Activated CD4-positive, alpha-beta memory T cell treated with anti-CD3 and anti-CD28 coated beads for 36 hours (primary cell): ENCODE measurements around the gene FAM193A. TPM values are rescaled to one million over a fixed set of nuclear protein-coding genes. Genes with fewer than 3 reads are reported as not detected.
"Not testable (repeated sequence)": the region's sequence is repeated elsewhere in the genome, so short reads cannot be mapped to it uniquely, and the experiment has no call there.

ENCODE experiments used
- CTCF ChIA-PET: fragments of 350-600 bp; sonication (Branson Sonifier 250); formaldehyde crosslinking; loops from one replicate; lab custom pipeline; 2021; ENCODE audit warnings: antibody characterized with exemption, inconsistent platforms; lab: Charles Lee
- POLR2A ChIA-PET: fragments of 350-600 bp; sonication (Branson Sonifier 250); formaldehyde crosslinking; loops from one replicate; lab custom pipeline; 2021; ENCODE audit warnings: antibody characterized with exemption; lab: Charles Lee
- DNase-seq: peaks from one replicate; pipeline ENCODE4 v3.0.0-alpha.2; 2020
- H3K27ac Mint-ChIP-seq: one replicate; pipeline ENCODE4 v1.8.0; 2021; ENCODE audit warnings: mixed read lengths
- H3K27me3 Mint-ChIP-seq: one replicate; pipeline ENCODE4 v1.8.0; 2021; ENCODE audit warnings: mixed read lengths
- H3K36me3 Mint-ChIP-seq: one replicate; pipeline ENCODE4 v1.8.0; 2021; ENCODE audit warnings: mixed read lengths
- H3K4me1 Mint-ChIP-seq: one replicate; pipeline ENCODE4 v1.8.0; 2021; ENCODE audit warnings: low read depth, mixed read lengths
- H3K4me3 Mint-ChIP-seq: one replicate; pipeline ENCODE4 v1.8.0; 2021; ENCODE audit warnings: mild to moderate bottlenecking, mixed read lengths
- H3K9me3 Mint-ChIP-seq: one replicate; pipeline ENCODE4 v1.8.0; 2021; ENCODE audit warnings: mixed read lengths
- intact Hi-C: fragments of 100-400 bp; cut with micrococcal nuclease; formaldehyde crosslinking; loops from one replicate; pipeline ENCODE4 v1.15.1; 2023
- total RNA-seq, 2 experiments: library from RNA; stranded (reverse); gene quantifications; one replicate each; pipeline ENCODE4 v1.2.3, GENCODE V29; 2021

FAM193A gene
- total RNA-seq, 2 experiments from 2014 or later: 21.7 to 22.6 TPM

DNA sequence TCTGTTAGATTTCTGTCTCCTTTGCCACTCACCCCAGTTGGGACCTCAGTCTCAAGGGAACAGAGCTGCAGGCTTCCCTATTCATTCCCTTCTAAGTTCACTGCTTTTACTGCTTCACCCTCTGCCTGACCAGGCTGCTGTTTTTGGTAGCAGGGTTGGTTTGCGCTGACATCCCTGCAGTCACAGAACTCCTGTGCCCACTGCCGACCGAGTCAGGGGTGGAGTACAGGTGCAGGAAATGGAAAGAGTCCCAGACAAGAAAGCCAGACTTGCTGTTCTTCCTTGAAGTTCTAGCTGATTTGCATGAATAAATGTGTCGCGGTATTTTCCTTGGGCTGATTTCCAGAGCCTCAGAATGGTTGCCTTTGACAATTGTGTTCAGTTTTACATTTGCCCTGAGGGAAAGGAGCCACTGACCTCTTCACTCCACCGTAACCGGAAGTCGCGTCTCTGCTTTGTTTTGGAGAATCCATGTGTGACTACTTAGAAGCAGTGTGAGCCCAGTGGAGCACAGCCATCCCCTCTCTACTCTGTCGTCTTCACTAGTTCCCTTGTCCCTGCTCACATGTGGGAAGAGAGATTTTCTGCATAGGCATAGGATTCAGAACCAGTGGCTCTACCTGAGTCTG is 134.9 kb downstream of the FAM193A start:
- Mint-ChIP-seq H3K9me3 (no peaks in the 10 kb centered on the region), H3K4me1 (peaks cover 17% of the 10 kb centered on the region), H3K27me3 (no peaks in the 10 kb centered on the region), H3K36me3 (peaks cover 32% of the 10 kb centered on the region), H3K27ac (no peak overlapping the region), H3K4me3 (no peak overlapping the region)
- no peak for DNase-seq
- POLR2A ChIA-PET: no interaction called here
- intact Hi-C loops: no loop called here
- CTCF ChIA-PET: no interaction called here

DNA sequence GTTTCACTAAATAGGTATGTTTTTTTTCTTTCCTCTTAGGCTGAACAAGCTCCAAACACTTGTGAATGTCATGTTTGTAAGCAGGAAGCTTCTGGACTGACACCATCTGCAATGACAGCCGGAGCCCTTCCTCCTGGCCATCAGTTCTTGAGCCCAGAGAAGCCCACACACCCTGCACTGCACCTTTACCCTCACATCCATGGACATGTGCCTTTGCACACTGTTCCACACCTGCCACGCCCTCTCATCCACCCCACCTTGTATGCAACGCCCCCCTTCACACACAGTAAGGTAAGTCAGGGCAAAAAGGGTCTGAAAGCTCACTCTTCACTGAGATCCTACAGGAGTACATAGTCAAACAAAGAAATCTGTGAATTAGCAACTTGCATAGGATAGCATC is 135.6 kb downstream of the FAM193A start:
- Mint-ChIP-seq H3K36me3 (peaks cover 37% of the 10 kb centered on the region), H3K4me3 (no peak overlapping the region)

DNA sequence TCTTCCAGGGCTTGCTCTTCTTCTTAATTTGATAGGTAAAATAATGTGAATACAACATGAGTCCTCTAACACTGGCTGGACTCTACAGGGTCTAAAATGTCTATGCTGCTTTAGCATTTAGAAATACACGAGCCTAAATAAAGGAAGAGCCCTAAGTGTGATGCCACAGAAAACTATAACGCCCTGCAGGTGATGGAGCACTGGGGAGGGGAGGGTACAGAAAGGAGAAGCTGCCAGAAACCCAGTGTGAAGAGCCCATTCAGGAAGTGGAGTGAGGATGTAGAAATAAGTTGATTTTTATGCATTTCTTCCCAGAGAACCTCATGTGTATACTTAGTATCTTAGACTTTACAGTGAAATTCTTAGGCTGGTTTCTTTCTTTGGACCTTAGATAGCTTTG is 136.3 kb downstream of the FAM193A start:
- intact Hi-C loops: no loop called here
- Mint-ChIP-seq H3K27me3 (no peaks in the 10 kb centered on the region), H3K4me1 (peaks cover 5% of the 10 kb centered on the region), H3K27ac (peak overlapping the region; percentile 1), H3K9me3 (no peaks in the 10 kb centered on the region), H3K36me3 (peaks cover 39% of the 10 kb centered on the region), H3K4me3 (no peak overlapping the region)
- no peak for DNase-seq
- POLR2A ChIA-PET: no interaction called here
- CTCF ChIA-PET: no interaction called here

More for the DNA sequence above, 135.6 kb downstream of the FAM193A start:
- CTCF ChIA-PET: no interaction called here
- H3K27me3 Mint-ChIP-seq: no peaks in the 10 kb centered on the region
- intact Hi-C loops: no loop called here
- H3K9me3 Mint-ChIP-seq: no peaks in the 10 kb centered on the region
- DNase-seq: no peak
- no peak overlapping the region for H3K27ac Mint-ChIP-seq
- peaks cover 10% of the 10 kb centered on the region for H3K4me1 Mint-ChIP-seq
- POLR2A ChIA-PET: no interaction called here

DNA sequence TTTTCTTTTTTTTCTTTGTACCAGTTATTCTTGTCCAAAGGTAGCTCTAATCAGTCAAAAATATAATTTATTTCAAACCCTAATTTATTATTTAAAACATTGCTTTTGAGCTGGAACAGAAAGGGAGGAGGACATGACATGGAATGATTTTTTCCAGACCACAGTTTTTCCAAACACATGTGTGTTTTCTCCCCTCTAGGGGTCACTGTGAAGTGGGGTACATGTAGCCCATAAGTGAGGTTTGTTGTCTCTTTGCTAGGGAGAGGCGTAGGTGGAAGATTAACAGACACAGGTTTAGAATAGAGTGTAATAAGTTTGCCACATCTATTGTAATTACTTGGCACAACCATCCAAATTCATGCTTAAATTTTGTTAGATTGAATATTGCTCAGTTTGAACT is 136.7 kb downstream of the FAM193A start:
- Mint-ChIP-seq H3K36me3 (peaks cover 39% of the 10 kb centered on the region), H3K4me3 (no peak overlapping the region), H3K27me3 (no peaks in the 10 kb centered on the region), H3K4me1 (peaks cover 7% of the 10 kb centered on the region), H3K27ac (no peak overlapping the region), H3K9me3 (no peaks in the 10 kb centered on the region)
- intact Hi-C loops: no loop called here
- no peak for DNase-seq
- CTCF ChIA-PET: no interaction called here
- POLR2A ChIA-PET: no interaction called here

DNA sequence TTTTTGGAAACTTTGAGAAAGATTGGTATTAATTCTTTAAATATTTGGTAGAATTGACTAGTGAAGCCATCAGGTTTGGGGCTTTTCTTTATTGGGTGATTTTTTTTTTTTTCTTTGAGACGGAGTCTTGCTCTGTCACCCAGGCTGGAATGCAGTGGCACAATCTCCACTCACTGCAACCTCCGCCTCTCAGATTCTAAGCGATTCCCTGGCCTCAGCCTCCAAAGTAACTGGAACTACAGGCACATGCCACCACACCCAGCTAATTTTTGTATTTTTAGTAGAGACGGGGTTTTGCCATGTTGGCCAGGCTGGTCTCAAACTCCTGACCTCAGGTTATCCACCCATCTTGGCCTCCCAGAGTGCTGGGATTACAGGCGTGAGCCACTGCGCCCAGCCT is 143.3 kb downstream of the FAM193A start:
- ChIA-PET CTCF (interaction anchor here (0.7 kb wide), 1 partner anchor 807 kb away, joined by 5 read pairs; no protein-coding TSS in a partner anchor), POLR2A (interaction anchor here (0.6 kb wide), 1 partner anchor 53 kb away, joined by 4 read pairs; no protein-coding TSS in a partner anchor)
- peaks cover 52% of the 10 kb centered on the region for H3K36me3 Mint-ChIP-seq
- intact Hi-C loops, H3K4me1 Mint-ChIP-seq, DNase-seq, H3K9me3 Mint-ChIP-seq, H3K27me3 Mint-ChIP-seq, H3K27ac Mint-ChIP-seq, H3K4me3 Mint-ChIP-seq: not testable (repeated sequence)

DNA sequence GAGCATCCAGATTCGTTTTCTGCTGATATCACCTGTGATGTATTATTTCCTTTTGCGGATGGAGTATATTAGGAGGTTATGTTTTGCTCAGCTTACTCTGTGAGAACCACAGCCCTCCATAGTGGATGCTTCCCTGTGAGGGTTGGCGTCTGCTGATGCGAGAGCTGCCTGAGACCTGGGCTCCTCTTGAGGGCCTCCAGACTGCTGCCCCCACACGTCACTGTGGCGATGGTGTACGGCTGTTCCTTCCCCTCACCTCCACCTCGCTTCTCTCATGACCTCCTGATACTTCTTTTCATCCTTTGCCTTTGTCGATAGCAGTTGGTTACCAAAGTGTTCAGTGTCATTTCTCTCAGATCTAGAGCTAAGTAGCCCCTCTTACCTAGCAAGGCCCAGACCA is 148.0 kb downstream of the FAM193A start:
- ChIA-PET POLR2A (no interaction called here), CTCF (no interaction called here)
- Mint-ChIP-seq H3K4me1 (no peaks in the 10 kb centered on the region), H3K9me3 (no peaks in the 10 kb centered on the region), H3K27me3 (no peaks in the 10 kb centered on the region), H3K4me3 (no peak overlapping the region), H3K36me3 (peaks cover 44% of the 10 kb centered on the region), H3K27ac (no peak overlapping the region)
- DNase-seq: no peak
- intact Hi-C loops: no loop called here

DNA sequence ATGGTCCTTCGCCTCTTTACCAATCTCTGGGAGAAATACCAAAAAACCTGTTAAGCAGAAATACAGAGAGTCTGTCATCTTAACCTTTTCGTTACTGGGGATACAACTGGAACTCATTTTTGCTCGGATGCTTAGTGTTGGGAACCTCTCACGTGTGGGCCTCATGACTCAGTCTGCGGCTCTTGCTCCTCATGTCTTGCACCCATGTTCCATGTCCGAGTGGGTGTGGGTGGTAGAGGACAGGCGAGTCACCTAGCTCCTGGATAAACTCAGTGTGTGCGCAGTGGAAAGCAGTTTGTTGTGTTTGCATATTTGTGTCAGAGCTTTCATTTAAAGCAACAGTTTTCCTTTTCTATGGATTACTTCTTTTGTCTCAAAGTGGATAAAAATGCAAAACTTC is 149.1 kb downstream of the FAM193A start:
- peaks cover 45% of the 10 kb centered on the region for H3K36me3 Mint-ChIP-seq
- intact Hi-C loops: no loop called here
- no peaks in the 10 kb centered on the region for H3K9me3 Mint-ChIP-seq
- H3K4me3 Mint-ChIP-seq: no peak overlapping the region
- H3K27me3 Mint-ChIP-seq: no peaks in the 10 kb centered on the region
- POLR2A ChIA-PET: no interaction called here
- peaks cover 6% of the 10 kb centered on the region for H3K4me1 Mint-ChIP-seq
- H3K27ac Mint-ChIP-seq: no peak overlapping the region
- CTCF ChIA-PET: interaction anchor here (0.6 kb wide), 1 partner anchor 78 kb away, joined by 3 read pairs; no protein-coding TSS in a partner anchor
- no peak for DNase-seq

DNA sequence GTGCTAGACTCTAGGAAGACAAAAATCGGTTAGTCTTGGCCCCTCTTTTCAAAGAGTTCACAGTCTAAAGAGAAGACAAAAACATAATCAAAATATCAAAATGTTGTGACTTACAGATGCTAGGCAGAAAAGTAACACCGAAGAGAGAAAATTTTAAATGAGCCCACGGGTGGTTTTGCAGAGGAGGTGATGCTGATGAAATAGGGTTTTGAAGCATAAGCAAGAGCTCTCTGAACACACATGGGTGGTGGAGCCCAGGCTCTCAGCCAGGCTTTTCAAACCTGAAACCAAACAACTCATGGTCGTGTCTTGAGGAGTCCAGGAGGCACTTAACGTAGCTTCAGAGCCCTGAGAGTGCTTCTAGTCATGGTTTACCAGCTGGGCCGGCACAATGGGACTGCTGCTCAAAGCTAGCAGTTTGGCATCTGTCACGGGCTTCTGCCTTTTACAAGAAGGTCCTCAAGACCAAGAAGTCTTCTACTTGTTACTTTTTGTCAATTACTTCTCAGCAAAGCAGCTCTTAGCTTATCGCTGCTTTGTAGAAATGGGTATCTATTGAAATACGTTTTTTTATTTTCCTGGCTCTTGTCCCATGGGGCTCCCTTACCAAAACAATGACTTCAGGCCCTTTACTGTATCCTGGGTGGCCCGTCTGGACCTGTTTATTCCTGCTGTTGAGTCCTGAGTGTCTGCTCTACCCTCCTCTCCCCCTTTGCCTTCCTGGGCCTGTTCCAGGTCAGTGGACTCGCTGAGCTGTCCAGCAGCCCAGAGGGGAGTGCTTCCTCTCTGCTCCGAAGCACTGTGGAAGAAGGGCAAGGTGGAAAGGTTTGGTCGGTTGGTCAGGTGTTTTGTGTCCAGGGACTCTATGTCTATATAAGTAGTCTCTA is 150.2 kb downstream of the FAM193A start:
- CTCF ChIA-PET: no interaction called here
- intact Hi-C loops: no loop called here
- H3K27me3 Mint-ChIP-seq: no peaks in the 10 kb centered on the region
- H3K9me3 Mint-ChIP-seq: no peaks in the 10 kb centered on the region
- DNase-seq: no peak
- H3K36me3 Mint-ChIP-seq: peaks cover 43% of the 10 kb centered on the region
- peaks cover 15% of the 10 kb centered on the region for H3K4me1 Mint-ChIP-seq
- POLR2A ChIA-PET: interaction anchor here (0.6 kb wide), 1 partner anchor 309 kb away, joined by 4 read pairs; no protein-coding TSS in a partner anchor
- H3K27ac Mint-ChIP-seq: no peak overlapping the region
- H3K4me3 Mint-ChIP-seq: no peak overlapping the region

DNA sequence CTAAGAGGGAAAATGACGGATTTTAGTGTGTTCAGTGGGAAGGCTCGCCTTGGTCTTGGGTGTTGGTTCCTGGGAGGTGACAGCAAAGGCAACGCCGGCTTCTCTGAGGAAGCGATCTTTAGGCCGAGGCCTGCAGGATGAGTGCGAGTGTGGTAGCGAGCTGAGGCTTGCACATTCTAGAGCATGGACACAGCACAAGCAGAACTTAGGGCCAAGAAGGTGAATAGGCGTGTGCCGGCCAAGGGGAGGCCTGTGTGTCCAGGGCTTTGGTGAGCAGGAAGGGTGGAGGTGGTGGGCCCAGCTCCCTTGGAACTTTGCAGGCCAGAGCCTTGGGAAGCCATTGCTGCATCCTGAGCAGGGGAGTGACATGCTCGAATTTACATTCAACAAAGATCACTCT is 151.8 kb downstream of the FAM193A start:
- Mint-ChIP-seq H3K27ac (no peak overlapping the region), H3K27me3 (no peaks in the 10 kb centered on the region), H3K4me1 (peaks cover 25% of the 10 kb centered on the region), H3K36me3 (peaks cover 45% of the 10 kb centered on the region), H3K4me3 (no peak overlapping the region), H3K9me3 (no peaks in the 10 kb centered on the region)
- DNase-seq: no peak
- intact Hi-C loops: no loop called here
- ChIA-PET POLR2A (no interaction called here), CTCF (no interaction called here)

DNA sequence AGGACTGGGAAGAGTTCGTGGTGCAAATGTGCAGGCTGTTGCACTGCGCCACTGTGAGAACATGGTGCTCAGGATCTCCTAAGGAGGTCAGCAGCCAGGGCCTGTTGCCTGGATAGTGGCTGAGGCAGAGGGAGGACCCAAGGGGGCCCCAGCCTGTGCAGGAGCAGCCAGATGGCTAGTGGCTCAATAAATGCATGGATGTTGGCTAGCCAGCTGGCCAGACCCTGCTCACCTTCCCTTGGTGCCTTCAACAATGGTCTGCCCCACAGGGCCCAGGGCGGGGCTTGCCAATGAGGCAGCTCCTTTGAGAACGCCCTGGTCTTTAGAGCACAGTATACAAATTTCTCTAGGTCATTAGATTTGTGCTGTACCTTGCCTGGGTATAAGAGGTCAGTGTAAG is 152.2 kb downstream of the FAM193A start:
- H3K36me3 Mint-ChIP-seq: peaks cover 44% of the 10 kb centered on the region
- DNase-seq: no peak
- no peak overlapping the region for H3K4me3 Mint-ChIP-seq
- H3K4me1 Mint-ChIP-seq: peaks cover 25% of the 10 kb centered on the region
- no peaks in the 10 kb centered on the region for H3K27me3 Mint-ChIP-seq
- ChIA-PET POLR2A (no interaction called here), CTCF (no interaction called here)
- H3K9me3 Mint-ChIP-seq: no peaks in the 10 kb centered on the region
- H3K27ac Mint-ChIP-seq: no peak overlapping the region
- intact Hi-C loops: no loop called here

DNA sequence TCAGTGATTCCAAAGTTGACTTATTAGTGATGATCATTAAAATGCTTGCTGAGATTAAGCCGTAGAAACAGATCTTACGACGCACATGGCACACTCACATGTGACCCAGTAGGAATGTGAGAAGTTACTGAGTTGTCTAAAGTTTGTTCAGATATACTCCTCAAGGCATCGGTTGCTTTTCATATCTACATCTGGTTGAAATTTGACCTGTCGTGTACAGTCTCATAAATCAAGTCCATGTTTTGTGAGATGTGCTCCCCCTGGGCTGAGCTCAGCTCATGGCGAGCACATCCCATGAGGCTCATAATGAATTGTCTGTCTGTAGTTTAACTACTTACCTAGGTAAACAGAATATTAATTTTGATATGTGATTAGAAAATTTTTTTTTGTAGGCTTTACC is 152.7 kb downstream of the FAM193A start:
- ChIA-PET CTCF (no interaction called here), POLR2A (no interaction called here)
- no peak for DNase-seq
- no peaks in the 10 kb centered on the region for H3K9me3 Mint-ChIP-seq
- peaks cover 25% of the 10 kb centered on the region for H3K4me1 Mint-ChIP-seq
- H3K27me3 Mint-ChIP-seq: no peaks in the 10 kb centered on the region
- peaks cover 44% of the 10 kb centered on the region for H3K36me3 Mint-ChIP-seq
- no peak overlapping the region for H3K27ac Mint-ChIP-seq
- intact Hi-C loops: no loop called here
- H3K4me3 Mint-ChIP-seq: no peak overlapping the region

DNA sequence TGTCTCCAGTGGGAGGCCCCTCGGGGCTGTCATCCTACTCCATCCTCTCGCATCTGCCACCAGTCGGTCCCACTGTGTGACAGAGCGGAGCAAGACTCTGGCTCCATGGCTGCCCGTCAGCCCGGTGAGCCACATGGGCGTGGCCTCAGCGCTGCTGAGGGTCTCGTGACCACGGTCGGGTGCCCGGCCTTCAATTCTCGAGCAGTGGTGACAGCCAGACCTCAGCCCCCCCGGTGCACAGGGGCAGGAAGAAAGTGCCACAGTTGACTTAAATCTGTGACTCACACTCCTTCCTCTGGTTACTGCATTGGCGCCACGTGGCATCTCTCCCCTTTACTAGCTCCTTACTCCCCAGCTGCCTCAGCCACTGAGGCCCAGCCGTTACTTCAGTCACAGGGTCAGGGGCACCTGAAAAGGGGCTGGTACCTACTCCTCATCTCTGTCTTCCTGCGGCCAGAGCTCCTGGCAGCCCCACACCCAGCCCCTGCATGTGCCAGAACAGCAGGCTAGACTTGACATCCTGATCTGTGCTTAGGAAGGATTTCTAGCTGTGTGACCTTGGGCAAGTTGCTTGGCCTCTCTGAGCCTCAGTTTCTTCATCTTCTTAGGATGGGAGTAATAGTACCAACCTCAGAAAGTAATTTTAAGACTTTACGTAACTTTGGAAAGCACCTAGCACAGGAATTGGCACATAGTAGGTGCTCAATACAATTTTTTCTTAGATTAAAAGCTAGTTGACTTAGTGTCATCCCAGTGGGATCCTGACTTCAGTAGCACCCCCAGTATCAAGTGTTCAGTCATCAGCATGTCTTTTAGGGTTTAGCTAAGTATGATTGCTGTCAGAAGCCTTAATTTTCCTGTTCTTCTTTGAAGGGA is 153.6 kb downstream of the FAM193A start:
- ChIA-PET CTCF (interaction anchor here (1.3 kb wide), 1 partner anchor 56 kb away, joined by 3 read pairs; no protein-coding TSS in a partner anchor), POLR2A (interaction anchor here (2.1 kb wide), 1 partner anchor 56 kb away, joined by 6 read pairs; no protein-coding TSS in a partner anchor)
- Mint-ChIP-seq H3K4me3 (no peak overlapping the region), H3K27ac (no peak overlapping the region), H3K9me3 (no peaks in the 10 kb centered on the region), H3K36me3 (peaks cover 45% of the 10 kb centered on the region), H3K27me3 (no peaks in the 10 kb centered on the region), H3K4me1 (peaks cover 25% of the 10 kb centered on the region)
- intact Hi-C loops: no loop called here
- DNase-seq: peak; percentile 45
